ENCODE measurements around the gene AREL1.

DNA sequence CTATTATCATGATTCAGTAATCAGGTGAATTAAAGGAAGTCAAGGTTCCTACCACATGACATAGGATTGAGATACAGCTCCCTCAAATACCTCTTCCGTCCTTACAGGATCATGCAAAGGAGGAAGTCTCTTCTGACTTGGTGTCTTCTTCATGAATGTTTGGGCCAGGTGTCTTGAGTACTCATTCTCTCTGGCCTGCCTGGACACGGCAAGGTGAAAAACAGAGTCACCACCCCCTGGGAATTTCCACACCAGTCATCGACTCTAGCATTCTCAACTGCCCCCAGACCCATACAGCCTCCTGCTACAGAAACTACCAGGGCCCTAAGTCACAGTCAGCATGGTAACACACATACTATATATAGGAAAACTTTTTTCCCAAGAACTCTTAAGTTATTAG, 55.9 kb downstream of the AREL1 start:
- no peak for TF ChIP-seq POLR2A (IDR thresholded peaks at IDR 0.05)
- TF ChIP-seq, protein P1, sequence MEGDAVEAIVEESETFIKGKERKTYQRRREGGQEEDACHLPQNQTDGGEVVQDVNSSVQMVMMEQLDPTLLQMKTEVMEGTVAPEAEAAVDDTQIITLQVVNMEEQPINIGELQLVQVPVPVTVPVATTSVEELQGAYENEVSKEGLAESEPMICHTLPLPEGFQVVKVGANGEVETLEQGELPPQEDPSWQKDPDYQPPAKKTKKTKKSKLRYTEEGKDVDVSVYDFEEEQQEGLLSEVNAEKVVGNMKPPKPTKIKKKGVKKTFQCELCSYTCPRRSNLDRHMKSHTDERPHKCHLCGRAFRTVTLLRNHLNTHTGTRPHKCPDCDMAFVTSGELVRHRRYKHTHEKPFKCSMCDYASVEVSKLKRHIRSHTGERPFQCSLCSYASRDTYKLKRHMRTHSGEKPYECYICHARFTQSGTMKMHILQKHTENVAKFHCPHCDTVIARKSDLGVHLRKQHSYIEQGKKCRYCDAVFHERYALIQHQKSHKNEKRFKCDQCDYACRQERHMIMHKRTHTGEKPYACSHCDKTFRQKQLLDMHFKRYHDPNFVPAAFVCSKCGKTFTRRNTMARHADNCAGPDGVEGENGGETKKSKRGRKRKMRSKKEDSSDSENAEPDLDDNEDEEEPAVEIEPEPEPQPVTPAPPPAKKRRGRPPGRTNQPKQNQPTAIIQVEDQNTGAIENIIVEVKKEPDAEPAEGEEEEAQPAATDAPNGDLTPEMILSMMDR (IDR thresholded peaks at IDR 0.05), result no peak
- TF ChIP-seq EP300 (IDR thresholded peaks at IDR 0.05), result no peak

Measured in ovary (tissue), 3 donors.